A549 (cell line): ENCODE results near the gene CASP7. TPM values are rescaled to one million over a fixed set of nuclear protein-coding genes. Genes with fewer than 3 reads are reported as not detected.

ENCODE experiments used
- ATAC-seq, 2 experiments: fragments of 200-7000 bp in 1 of 2; fragments of >200 bp in 1 of 2; cut with Nextera tagmentation in 1 of 2; cut with Tn5 transposase in 1 of 2; 3 replicates each; pipeline versions ENCODE4 v1.8.0 to v1.9.1; 2018 to 2020; ENCODE audit warnings: mild to moderate bottlenecking in 1 of 2, moderate library complexity in 1 of 2
- CTCF ChIA-PET: fragments of 300-600 bp; sonication (Branson Sonifier 250); formaldehyde crosslinking; extraction: SDS; loops from one replicate; lab custom pipeline; 2021; ENCODE audit warnings: antibody characterized with exemption, inconsistent platforms; lab: Yijun Ruan, JAX
- POLR2A ChIA-PET: fragments of 350-600 bp; formaldehyde crosslinking; extraction: SDS; loops from one replicate; lab custom pipeline; 2021; ENCODE audit warnings: antibody characterized with exemption, inconsistent platforms; lab: Yijun Ruan, JAX
- DNase-seq, 2 experiments: peaks; one replicate each; pipeline versions ENCODE4 v3.0.0 to v3.0.0-alpha.2; 2011 to 2016; ENCODE audit warnings: low read depth in 1 of 2, low spot score in 1 of 2
- FAIRE-seq: peaks from 2 replicates; lab custom pipeline; 2011; peaks lifted over from hg19 to GRCh38; lab: Jason Lieb, UNC
- H3K27ac ChIP-seq, 2 experiments: fragments of >200 bp; sonication (Bioruptor Twin); formaldehyde crosslinking; 3 replicates each; pipeline ENCODE4 v1.5.1; 2016 to 2017
- H3K4me1 ChIP-seq: fragments of >200 bp; sonication (Bioruptor Twin); formaldehyde crosslinking; 3 replicates; pipeline ENCODE4 v1.6.1; 2016
- H3K4me2 ChIP-seq: fragments of >200 bp; sonication (Bioruptor Twin); formaldehyde crosslinking; 3 replicates; pipeline ENCODE4 v1.6.1; 2016
- H3K4me3 ChIP-seq: fragments of >200 bp; sonication (Bioruptor Twin); formaldehyde crosslinking; 3 replicates; pipeline ENCODE4 v1.5.1; 2016
- H3K9me3 ChIP-seq: fragments of >200 bp; sonication (Bioruptor Twin); formaldehyde crosslinking; 3 replicates; pipeline ENCODE4 v1.6.1; 2016
- ATOH8 ChIP-seq: fragments of 250-450 bp; sonication (Bioruptor Pico); IDR thresholded peaks from 2 replicates; pipeline ENCODE4 v1.5.0; 2020; ENCODE audit warnings: low read depth, mild to moderate bottlenecking, moderate library complexity
- CHD4 ChIP-seq: fragments of 200-600 bp; sonication (generic); IDR thresholded peaks from 2 replicates; pipeline ENCODE4 v1.6.1; 2016; ENCODE audit warnings: antibody characterized with exemption, mild to moderate bottlenecking, borderline replicate concordance
- E2F6 ChIP-seq: IDR thresholded peaks from 2 replicates; pipeline ENCODE4 v1.6.1; 2012; ENCODE audit warnings: low read depth, borderline replicate concordance
- ELK1 ChIP-seq: fragments of 150-350 bp; IDR thresholded peaks from 2 replicates; pipeline ENCODE4 v1.6.1; 2014; ENCODE audit warnings: low read depth, mild to moderate bottlenecking, low read length
- EP300 ChIP-seq, 2 experiments: fragments of >200 bp; sonication (Bioruptor Twin); formaldehyde crosslinking; IDR thresholded peaks; 2 replicates in 1 of 2; 3 replicates in 1 of 2; pipeline ENCODE4 v1.6.1; 2016 to 2017
- FOSB ChIP-seq: fragments of 250-450 bp; sonication (Bioruptor Pico); IDR thresholded peaks from 2 replicates; pipeline ENCODE4 v1.5.0; 2020; ENCODE audit warnings: mild to moderate bottlenecking, moderate library complexity
- FOSL2 ChIP-seq, 2 experiments: fragments of 450-650 bp in 1 of 2; fragments of >200 bp in 1 of 2; sonication (Bioruptor Twin) in 1 of 2; formaldehyde crosslinking; IDR thresholded peaks; 2 replicates each; pipeline versions ENCODE4 v1.5.0 to v1.6.1; 2016 to 2020; ENCODE audit warnings: mild to moderate bottlenecking in 1 of 2, moderate library complexity in 1 of 2
- GATA3 ChIP-seq: IDR thresholded peaks from 2 replicates; pipeline ENCODE4 v1.6.1; 2012; ENCODE audit warnings: borderline replicate concordance
- HES2 ChIP-seq: fragments of >200 bp; sonication (Bioruptor Twin); formaldehyde crosslinking; IDR thresholded peaks from 2 replicates; pipeline ENCODE4 v1.6.1; 2016
- HOXB13 ChIP-seq: fragments of 250-450 bp; sonication (Bioruptor Pico); IDR thresholded peaks from 2 replicates; pipeline ENCODE4 v1.5.0; 2020; ENCODE audit warnings: low read depth, mild to moderate bottlenecking, moderate library complexity
- JUN ChIP-seq, 2 experiments: fragments of >200 bp; sonication (Bioruptor Twin); formaldehyde crosslinking; IDR thresholded peaks; 2 replicates in 1 of 2; 3 replicates in 1 of 2; pipeline ENCODE4 v1.6.1; 2016 to 2017
- POLR2AphosphoS2 ChIP-seq: conservative IDR thresholded peaks from 2 replicates; pipeline ENCODE4 v1.6.1; 2012; ENCODE audit warnings: low read length, improper control_type of control experiment, inconsistent platforms
- RARB ChIP-seq: fragments of 250-450 bp; sonication (Bioruptor Pico); IDR thresholded peaks from 2 replicates; pipeline ENCODE4 v1.8.0; 2021; ENCODE audit warnings: mild to moderate bottlenecking, moderate library complexity
- RCOR1 ChIP-seq: fragments of 150-350 bp; IDR thresholded peaks from 2 replicates; pipeline ENCODE4 v1.6.1; 2014; ENCODE audit warnings: antibody characterized with exemption, low read length, low read depth
- TFCP2L1 ChIP-seq: fragments of 250-450 bp; sonication (Bioruptor Pico); IDR thresholded peaks from 2 replicates; pipeline ENCODE4 v1.5.0; 2021; ENCODE audit warnings: mild to moderate bottlenecking
- TP53 ChIP-seq: fragments of 250-450 bp; sonication (Bioruptor Pico); IDR thresholded peaks from 2 replicates; pipeline ENCODE4 v1.5.0; 2021; ENCODE audit warnings: mild to moderate bottlenecking, moderate library complexity
- USF2 ChIP-seq: fragments of 450-650 bp; IDR thresholded peaks from 2 replicates; pipeline ENCODE4 v1.6.1; 2014; ENCODE audit warnings: antibody characterized with exemption
- ZFP36 ChIP-seq: fragments of 450-650 bp; IDR thresholded peaks from 2 replicates; pipeline ENCODE4 v1.6.1; 2014; ENCODE audit warnings: borderline replicate concordance; ENCODE audit not compliant: partially characterized antibody
- ZNF302 ChIP-seq: fragments of 250-450 bp; sonication (Bioruptor Pico); IDR thresholded peaks from 2 replicates; pipeline ENCODE4 v1.9.0; 2021; ENCODE audit warnings: inconsistent platforms, mild to moderate bottlenecking, moderate library complexity
- WGBS: methylation state at CpG from one replicate; pipeline ENCODE4 v1.1.6; 2017; ENCODE audit errors: missing lambda C conversion rate; 5-methylcytosine and 5-hydroxymethylcytosine counted together
- polyA plus RNA-seq, 4 experiments: library from polyadenylated mRNA; depleted of rRNA in 3 of 4; stranded (reverse); fragments of >200 nt; fragmentation: RNase III in 1 of 4; extraction: RNeasy Plus Mini Kit Qiagen cat#74134 plus additional on column Dnase treatment in 1 of 4; gene quantifications; 2 replicates in 3 of 4; 3 replicates in 1 of 4; pipeline ENCODE4 v1.2.3, GENCODE V29; 2011 to 2017

Gene CASP7
- polyA plus RNA-seq, 2 of the 4 experiments (the other 2 are of a cell fraction): 22.6 to 29.7 TPM

- peak; percentile 63 for FAIRE-seq
- ATAC-seq: no peak
- WGBS: 78% methylated on average over 8 of the region's 8 CpGs
These were observed 33.3 kb downstream of the CASP7 start for GRCh38 chr10:113712755-113713639.

GRCh38 chr10:113713640-113713982, 33.9 kb downstream of the CASP7 start:
- ChIA-PET POLR2A (no interaction called here), CTCF (interaction anchor here (2.0 to 3.3 kb wide), 2 partner anchors 8 to 19 kb away, joined by 5 to 13 read pairs; no protein-coding TSS in a partner anchor)
- no peak for TF ChIP-seq TFCP2L1
- TF ChIP-seq HES2: no peak
- no peak for TF ChIP-seq EP300 (IDR thresholded peaks at IDR 0.05)
- no peak for TF ChIP-seq TP53 (CRISPR knock-in tag)
- no peak for TF ChIP-seq RARB
- TF ChIP-seq POLR2AphosphoS2: no peak
- TF ChIP-seq HOXB13 (CRISPR knock-in tag): no peak
- no peak for TF ChIP-seq GATA3
- TF ChIP-seq ZNF302: no peak
- no peak for TF ChIP-seq FOSB (CRISPR knock-in tag)
- no peak for TF ChIP-seq CHD4
- no peak for TF ChIP-seq ATOH8 (CRISPR knock-in tag)
- TF ChIP-seq RCOR1: no peak
- TF ChIP-seq ELK1: no peak
- no peak for TF ChIP-seq ZFP36
- no peak for TF ChIP-seq E2F6
- TF ChIP-seq USF2: no peak
- TF ChIP-seq FOSL2 (IDR thresholded peaks at IDR 0.05): no peak
- TF ChIP-seq FOSL2 (CRISPR knock-in tag; IDR thresholded peaks at IDR 0.05): no peak
- TF ChIP-seq, all 56 proteins: peak for 0
- Histone ChIP-seq H3K4me2 (no peak overlapping the region), H3K4me3 (no peak overlapping the region), H3K9me3 (no peaks in the 10 kb centered on the region), H3K4me1 (peaks cover 14% of the 10 kb centered on the region), H3K27ac (no peak overlapping the region)
- WGBS: 75% methylated on average over 2 of the region's 2 CpGs
- DNase-seq (no peak), ATAC-seq (no peak), FAIRE-seq (no peak)

More at GRCh38 chr10:113712755-113713639, 33.3 kb downstream of the CASP7 start:
- DNase-seq: no peak
- ChIA-PET CTCF (interaction anchor here (0.8 to 3.3 kb wide), 3 partner anchors 8 to 22 kb away, joined by 3 to 13 read pairs (median 5); no protein-coding TSS in a partner anchor), POLR2A (no interaction called here)
- no peak overlapping the region for H3K27ac ChIP-seq
- H3K4me3 ChIP-seq: no peak overlapping the region
- H3K4me1 ChIP-seq: peaks cover 15% of the 10 kb centered on the region
- H3K9me3 ChIP-seq: no peaks in the 10 kb centered on the region
- TF ChIP-seq ZFP36 (peak; percentile 42), JUN (IDR thresholded peaks at IDR 0.05) (no peak)
- no peak overlapping the region for H3K4me2 ChIP-seq
